RWPE2 (cell line): ENCODE results near the gene FMNL2.

Source experiments
- ATAC-seq: fragments of 200-7000 bp; cut with Tn5 transposase; 3 replicates; pipeline ENCODE4 v1.9.1; 2021; ENCODE audit warnings: low read depth
- DNase-seq: peaks from one replicate; pipeline ENCODE4 v3.0.0-alpha.2; 2020; ENCODE audit warnings: low spot score
- H3K27ac ChIP-seq: fragments of 450-650 bp; 2 replicates; pipeline ENCODE4 v1.5.1; 2017; ENCODE audit warnings: mild to moderate bottlenecking; ENCODE audit not compliant: poor library complexity, severe bottlenecking
- H3K27me3 ChIP-seq: fragments of 250-450 bp; sonication (Bioruptor Pico); 2 replicates; pipeline ENCODE4 v1.5.1; 2021; ENCODE audit warnings: mild to moderate bottlenecking, moderate library complexity; ENCODE audit not compliant: insufficient read depth, poor library complexity, severe bottlenecking
- H3K36me3 ChIP-seq: fragments of 250-450 bp; sonication (Bioruptor Pico); 2 replicates; pipeline ENCODE4 v1.5.1; 2020; ENCODE audit warnings: low read depth, mild to moderate bottlenecking, moderate library complexity
- H3K4me1 ChIP-seq: fragments of 250-450 bp; sonication (Bioruptor Pico); 2 replicates; pipeline ENCODE4 v1.5.1; 2021; ENCODE audit warnings: mild to moderate bottlenecking, moderate library complexity; ENCODE audit not compliant: insufficient read depth, poor library complexity, severe bottlenecking
- H3K4me3 ChIP-seq: fragments of 250-450 bp; sonication (Bioruptor Pico); 2 replicates; pipeline ENCODE4 v1.5.1; 2021; ENCODE audit warnings: mild to moderate bottlenecking, moderate library complexity; ENCODE audit not compliant: severe bottlenecking
- H3K9me3 ChIP-seq: fragments of 250-450 bp; sonication (Bioruptor Pico); 2 replicates; pipeline ENCODE4 v1.5.1; 2021; ENCODE audit warnings: mild to moderate bottlenecking, moderate library complexity; ENCODE audit not compliant: severe bottlenecking
- CTCF ChIP-seq: fragments of 450-650 bp; IDR thresholded peaks from one replicate; pipeline ENCODE4 v1.5.1; 2017; ENCODE audit warnings: mild to moderate bottlenecking, moderate library complexity; ENCODE audit not compliant: poor library complexity, severe bottlenecking

Gene FMNL2

GRCh38 chr2:152433791-152434190 is 98.8 kb downstream of the FMNL2 start:
- no peak for DNase-seq
- no peak for TF ChIP-seq CTCF
- H3K27me3 ChIP-seq, result no peaks in the 10 kb centered on the region
- H3K4me1 ChIP-seq, result peaks cover 38% of the 10 kb centered on the region
- H3K27ac ChIP-seq, result peak overlapping the region; percentile 84
- H3K36me3 ChIP-seq, result no peaks in the 10 kb centered on the region
- no peaks in the 10 kb centered on the region for H3K9me3 ChIP-seq
- no peak for ATAC-seq
- no peak overlapping the region for H3K4me3 ChIP-seq

- Histone ChIP-seq H3K27me3 (no peaks in the 10 kb centered on the region), H3K4me1 (peaks cover 44% of the 10 kb centered on the region), H3K27ac (no peak overlapping the region), H3K4me3 (no peak overlapping the region), H3K36me3 (no peaks in the 10 kb centered on the region), H3K9me3 (no peaks in the 10 kb centered on the region)
- ATAC-seq (no peak), DNase-seq (no peak)
- no peak for TF ChIP-seq CTCF
Measured at GRCh38 chr2:152434395-152435182, 99.6 kb downstream of the FMNL2 start.

GRCh38 chr2:152436148-152436547 is 101.2 kb downstream of the FMNL2 start:
- DNase-seq (no peak), ATAC-seq (no peak)
- H3K27ac ChIP-seq, result no peak overlapping the region
- H3K4me1 ChIP-seq, result peaks cover 54% of the 10 kb centered on the region
- H3K9me3 ChIP-seq, result no peaks in the 10 kb centered on the region
- no peaks in the 10 kb centered on the region for H3K36me3 ChIP-seq
- H3K27me3 ChIP-seq, result no peaks in the 10 kb centered on the region
- H3K4me3 ChIP-seq, result no peak overlapping the region
- no peak for TF ChIP-seq CTCF

GRCh38 chr2:152437276-152438108 is 102.5 kb downstream of the FMNL2 start:
- Histone ChIP-seq H3K4me3 (no peak overlapping the region), H3K4me1 (peaks cover 42% of the 10 kb centered on the region), H3K9me3 (no peaks in the 10 kb centered on the region), H3K27me3 (no peaks in the 10 kb centered on the region), H3K27ac (no peak overlapping the region), H3K36me3 (no peaks in the 10 kb centered on the region)
- ATAC-seq (no peak), DNase-seq (no peak)
- no peak for TF ChIP-seq CTCF
